SK-N-SH treated with all-trans-retinoic acid at 6 μM for 48 hours (cell line): ENCODE results near the gene TBL1X.

ENCODE experiments used
- ATAC-seq: fragments of 200-7000 bp; cut with Tn5 transposase; 3 replicates; pipeline ENCODE4 v1.9.1; 2020; ENCODE audit warnings: mild to moderate bottlenecking, moderate library complexity
- ARNTL ChIP-seq: fragments of 450-650 bp; formaldehyde crosslinking; IDR thresholded peaks from 2 replicates; pipeline ENCODE4 v1.5.0; 2020; ENCODE audit warnings: low read depth, mild to moderate bottlenecking, moderate library complexity, borderline replicate concordance
- BACH2 ChIP-seq: fragments of 250-450 bp; sonication (Bioruptor Pico); IDR thresholded peaks from 2 replicates; pipeline ENCODE4 v1.9.0; 2021; ENCODE audit warnings: mild to moderate bottlenecking, borderline replicate concordance
- CSDC2 ChIP-seq: fragments of 250-450 bp; sonication (Bioruptor Pico); IDR thresholded peaks from 2 replicates; pipeline ENCODE4 v1.5.0; 2020; ENCODE audit warnings: mild to moderate bottlenecking, moderate library complexity
- ESRRG ChIP-seq: fragments of 250-450 bp; sonication (Bioruptor Pico); IDR thresholded peaks from 2 replicates; pipeline ENCODE4 v1.6.1; 2021; ENCODE audit warnings: mild to moderate bottlenecking
- GLIS3 ChIP-seq: fragments of 250-450 bp; sonication (Bioruptor Pico); IDR thresholded peaks from 2 replicates; pipeline ENCODE4 v1.5.0; 2020; ENCODE audit warnings: mild to moderate bottlenecking, moderate library complexity
- ISL1 ChIP-seq: fragments of 250-450 bp; sonication (Bioruptor Pico); IDR thresholded peaks from 2 replicates; pipeline ENCODE4 v2.1.2; 2022; ENCODE audit warnings: mild to moderate bottlenecking, moderate library complexity
- OSR1 ChIP-seq: fragments of 250-450 bp; sonication (Bioruptor Pico); IDR thresholded peaks from 2 replicates; pipeline ENCODE4 v1.8.0; 2022; ENCODE audit warnings: moderate library complexity, mild to moderate bottlenecking, inconsistent platforms
- PPARA ChIP-seq: fragments of 250-450 bp; sonication (Bioruptor Pico); IDR thresholded peaks from 2 replicates; pipeline ENCODE4 v1.5.0; 2020; ENCODE audit warnings: mild to moderate bottlenecking, borderline replicate concordance
- SNAI2 ChIP-seq: fragments of 250-450 bp; sonication (Bioruptor Pico); IDR thresholded peaks from 2 replicates; pipeline ENCODE4 v1.5.0; 2020; ENCODE audit warnings: mild to moderate bottlenecking, moderate library complexity
- TCF4 ChIP-seq: fragments of 250-450 bp; sonication (Bioruptor Pico); IDR thresholded peaks from 2 replicates; pipeline ENCODE4 v1.8.0; 2021; ENCODE audit warnings: mild to moderate bottlenecking, moderate library complexity, borderline replicate concordance
- TOX ChIP-seq: fragments of 250-450 bp; sonication (Bioruptor Pico); IDR thresholded peaks from 2 replicates; pipeline ENCODE4 v1.8.0; 2021; ENCODE audit warnings: mild to moderate bottlenecking, moderate library complexity, borderline replicate concordance
- ZC3H10 ChIP-seq: fragments of 250-450 bp; sonication (Bioruptor Pico); IDR thresholded peaks from 2 replicates; pipeline ENCODE4 v1.5.1; 2021; ENCODE audit warnings: mild to moderate bottlenecking, moderate library complexity
- ZFP3 ChIP-seq: fragments of 250-450 bp; sonication (Bioruptor Pico); IDR thresholded peaks from 2 replicates; pipeline ENCODE4 v1.5.0; 2020; ENCODE audit warnings: mild to moderate bottlenecking, moderate library complexity
- ZFP30 ChIP-seq: fragments of 450-650 bp; formaldehyde crosslinking; IDR thresholded peaks from 2 replicates; pipeline ENCODE4 v1.5.0; 2022; ENCODE audit warnings: mild to moderate bottlenecking, moderate library complexity
- ZNF70 ChIP-seq: fragments of 450-650 bp; formaldehyde crosslinking; IDR thresholded peaks from 2 replicates; pipeline ENCODE4 v1.5.0; 2020; ENCODE audit warnings: mild to moderate bottlenecking, moderate library complexity
- ZNF8 ChIP-seq: fragments of 450-650 bp; formaldehyde crosslinking; IDR thresholded peaks from 2 replicates; pipeline ENCODE4 v1.5.0; 2020; ENCODE audit warnings: mild to moderate bottlenecking, moderate library complexity
- TF ChIP-seq, protein P1 (sequence below): fragments of 250-450 bp; sonication (Bioruptor Pico); IDR thresholded peaks from 2 replicates; pipeline ENCODE4 v1.5.1; 2021; ENCODE audit warnings: mild to moderate bottlenecking, moderate library complexity
- TF ChIP-seq, protein P2 (sequence below): fragments of 250-450 bp; sonication (Bioruptor Pico); IDR thresholded peaks from 2 replicates; pipeline ENCODE4 v1.5.1; 2020; ENCODE audit warnings: low read depth, mild to moderate bottlenecking, moderate library complexity
- TF ChIP-seq, protein P3 (sequence below): fragments of 250-450 bp; sonication (Bioruptor Pico); IDR thresholded peaks from 2 replicates; pipeline ENCODE4 v1.8.0; 2020; ENCODE audit warnings: mild to moderate bottlenecking, moderate library complexity, borderline replicate concordance
- TF ChIP-seq, protein P4 (sequence below): fragments of 250-450 bp; sonication (Bioruptor Pico); IDR thresholded peaks from 2 replicates; pipeline ENCODE4 v1.8.0; 2021; ENCODE audit warnings: low read depth, mild to moderate bottlenecking, moderate library complexity, borderline replicate concordance

The TBL1X gene

DNA sequence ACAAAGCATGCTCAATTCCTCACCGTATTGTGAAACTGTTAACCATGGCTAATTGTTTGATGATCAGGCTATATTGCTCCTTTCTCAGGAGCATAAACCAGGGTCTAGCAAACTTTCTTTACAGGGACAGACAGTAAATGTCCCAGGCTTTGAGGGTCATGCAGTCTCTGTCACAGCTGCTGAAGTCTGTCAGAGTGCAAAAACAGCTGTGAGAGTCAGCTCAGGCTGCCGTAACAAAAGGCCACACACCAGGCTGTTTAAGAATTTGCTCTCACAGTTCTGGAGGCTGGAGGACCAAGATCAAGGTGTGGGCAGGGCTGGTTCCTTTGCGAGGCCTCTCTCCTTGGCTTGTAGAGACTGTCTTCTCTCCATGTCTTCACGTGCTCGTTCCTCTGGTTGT is 225.2 kb downstream of the TBL1X start:
- TF ChIP-seq TOX (CRISPR knock-in tag) (no peak), OSR1 (CRISPR knock-in tag) (no peak), ZNF8 (CRISPR knock-in tag) (no peak), ESRRG (CRISPR knock-in tag) (no peak), ZFP30 (CRISPR knock-in tag) (no peak), CSDC2 (CRISPR knock-in tag) (no peak), TCF4 (CRISPR knock-in tag) (no peak)
- TF ChIP-seq, protein P1, sequence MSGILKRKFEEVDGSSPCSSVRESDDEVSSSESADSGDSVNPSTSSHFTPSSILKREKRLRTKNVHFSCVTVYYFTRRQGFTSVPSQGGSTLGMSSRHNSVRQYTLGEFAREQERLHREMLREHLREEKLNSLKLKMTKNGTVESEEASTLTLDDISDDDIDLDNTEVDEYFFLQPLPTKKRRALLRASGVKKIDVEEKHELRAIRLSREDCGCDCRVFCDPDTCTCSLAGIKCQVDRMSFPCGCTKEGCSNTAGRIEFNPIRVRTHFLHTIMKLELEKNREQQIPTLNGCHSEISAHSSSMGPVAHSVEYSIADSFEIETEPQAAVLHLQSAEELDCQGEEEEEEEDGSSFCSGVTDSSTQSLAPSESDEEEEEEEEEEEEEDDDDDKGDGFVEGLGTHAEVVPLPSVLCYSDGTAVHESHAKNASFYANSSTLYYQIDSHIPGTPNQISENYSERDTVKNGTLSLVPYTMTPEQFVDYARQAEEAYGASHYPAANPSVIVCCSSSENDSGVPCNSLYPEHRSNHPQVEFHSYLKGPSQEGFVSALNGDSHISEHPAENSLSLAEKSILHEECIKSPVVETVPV: no peak
- TF ChIP-seq, all 23 proteins: peak for 0
- no peak for ATAC-seq

DNA sequence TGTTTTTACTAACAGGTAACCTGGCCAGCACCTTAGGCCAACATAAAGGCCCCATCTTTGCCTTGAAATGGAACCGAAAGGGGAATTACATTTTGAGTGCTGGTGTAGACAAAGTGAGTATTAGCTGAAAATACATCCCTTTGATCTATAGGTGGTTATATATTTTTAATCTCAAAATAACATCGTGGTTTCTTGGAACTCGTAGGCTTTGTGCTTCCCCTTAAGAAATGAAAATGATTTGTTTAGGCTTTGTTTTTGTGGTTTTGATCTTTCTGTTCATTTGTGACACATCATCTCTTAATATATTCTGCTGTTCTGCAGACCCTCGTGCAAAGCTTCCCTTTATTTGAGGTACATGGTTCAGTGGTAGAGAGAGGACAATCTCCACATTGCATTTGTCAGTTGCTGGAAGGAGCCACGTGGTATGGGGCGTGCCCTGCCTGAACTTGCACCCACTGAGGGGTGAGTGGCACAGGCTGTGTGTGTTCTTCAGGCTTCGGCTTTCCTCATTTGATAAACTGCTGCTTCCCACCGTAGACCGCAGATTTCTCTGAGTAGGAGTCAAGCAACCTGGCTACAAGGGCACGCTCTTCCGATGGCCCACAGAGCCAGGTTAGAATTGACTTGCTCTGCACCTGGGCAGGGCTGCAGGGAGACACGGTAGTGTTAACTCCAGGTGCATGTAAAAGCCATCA is 228.6 kb downstream of the TBL1X start:
- TF ChIP-seq OSR1 (CRISPR knock-in tag) (no peak), SNAI2 (no peak), ZNF70 (CRISPR knock-in tag) (no peak), ARNTL (CRISPR knock-in tag) (no peak), ISL1 (CRISPR knock-in tag) (no peak), ZNF8 (CRISPR knock-in tag) (no peak), PPARA (CRISPR knock-in tag) (no peak), ZFP3 (CRISPR knock-in tag) (no peak), ESRRG (CRISPR knock-in tag) (no peak), TCF4 (CRISPR knock-in tag) (no peak), CSDC2 (CRISPR knock-in tag) (no peak), BACH2 (CRISPR knock-in tag) (no peak)
- TF ChIP-seq, protein P2, sequence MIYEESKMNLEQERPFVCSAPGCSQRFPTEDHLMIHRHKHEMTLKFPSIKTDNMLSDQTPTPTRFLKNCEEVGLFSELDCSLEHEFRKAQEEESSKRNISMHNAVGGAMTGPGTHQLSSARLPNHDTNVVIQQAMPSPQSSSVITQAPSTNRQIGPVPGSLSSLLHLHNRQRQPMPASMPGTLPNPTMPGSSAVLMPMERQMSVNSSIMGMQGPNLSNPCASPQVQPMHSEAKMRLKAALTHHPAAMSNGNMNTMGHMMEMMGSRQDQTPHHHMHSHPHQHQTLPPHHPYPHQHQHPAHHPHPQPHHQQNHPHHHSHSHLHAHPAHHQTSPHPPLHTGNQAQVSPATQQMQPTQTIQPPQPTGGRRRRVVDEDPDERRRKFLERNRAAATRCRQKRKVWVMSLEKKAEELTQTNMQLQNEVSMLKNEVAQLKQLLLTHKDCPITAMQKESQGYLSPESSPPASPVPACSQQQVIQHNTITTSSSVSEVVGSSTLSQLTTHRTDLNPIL (CRISPR knock-in tag): no peak
- TF ChIP-seq, protein P3, sequence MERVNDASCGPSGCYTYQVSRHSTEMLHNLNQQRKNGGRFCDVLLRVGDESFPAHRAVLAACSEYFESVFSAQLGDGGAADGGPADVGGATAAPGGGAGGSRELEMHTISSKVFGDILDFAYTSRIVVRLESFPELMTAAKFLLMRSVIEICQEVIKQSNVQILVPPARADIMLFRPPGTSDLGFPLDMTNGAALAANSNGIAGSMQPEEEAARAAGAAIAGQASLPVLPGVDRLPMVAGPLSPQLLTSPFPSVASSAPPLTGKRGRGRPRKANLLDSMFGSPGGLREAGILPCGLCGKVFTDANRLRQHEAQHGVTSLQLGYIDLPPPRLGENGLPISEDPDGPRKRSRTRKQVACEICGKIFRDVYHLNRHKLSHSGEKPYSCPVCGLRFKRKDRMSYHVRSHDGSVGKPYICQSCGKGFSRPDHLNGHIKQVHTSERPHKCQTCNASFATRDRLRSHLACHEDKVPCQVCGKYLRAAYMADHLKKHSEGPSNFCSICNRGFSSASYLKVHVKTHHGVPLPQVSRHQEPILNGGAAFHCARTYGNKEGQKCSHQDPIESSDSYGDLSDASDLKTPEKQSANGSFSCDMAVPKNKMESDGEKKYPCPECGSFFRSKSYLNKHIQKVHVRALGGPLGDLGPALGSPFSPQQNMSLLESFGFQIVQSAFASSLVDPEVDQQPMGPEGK (CRISPR knock-in tag): no peak
- TF ChIP-seq, protein P1: no peak
- TF ChIP-seq, protein P4, sequence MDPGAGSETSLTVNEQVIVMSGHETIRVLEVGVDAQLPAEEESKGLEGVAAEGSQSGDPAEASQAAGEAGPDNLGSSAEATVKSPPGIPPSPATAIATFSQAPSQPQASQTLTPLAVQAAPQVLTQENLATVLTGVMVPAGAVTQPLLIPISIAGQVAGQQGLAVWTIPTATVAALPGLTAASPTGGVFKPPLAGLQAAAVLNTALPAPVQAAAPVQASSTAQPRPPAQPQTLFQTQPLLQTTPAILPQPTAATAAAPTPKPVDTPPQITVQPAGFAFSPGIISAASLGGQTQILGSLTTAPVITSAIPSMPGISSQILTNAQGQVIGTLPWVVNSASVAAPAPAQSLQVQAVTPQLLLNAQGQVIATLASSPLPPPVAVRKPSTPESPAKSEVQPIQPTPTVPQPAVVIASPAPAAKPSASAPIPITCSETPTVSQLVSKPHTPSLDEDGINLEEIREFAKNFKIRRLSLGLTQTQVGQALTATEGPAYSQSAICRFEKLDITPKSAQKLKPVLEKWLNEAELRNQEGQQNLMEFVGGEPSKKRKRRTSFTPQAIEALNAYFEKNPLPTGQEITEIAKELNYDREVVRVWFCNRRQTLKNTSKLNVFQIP (CRISPR knock-in tag): no peak
- no peak for ATAC-seq

DNA sequence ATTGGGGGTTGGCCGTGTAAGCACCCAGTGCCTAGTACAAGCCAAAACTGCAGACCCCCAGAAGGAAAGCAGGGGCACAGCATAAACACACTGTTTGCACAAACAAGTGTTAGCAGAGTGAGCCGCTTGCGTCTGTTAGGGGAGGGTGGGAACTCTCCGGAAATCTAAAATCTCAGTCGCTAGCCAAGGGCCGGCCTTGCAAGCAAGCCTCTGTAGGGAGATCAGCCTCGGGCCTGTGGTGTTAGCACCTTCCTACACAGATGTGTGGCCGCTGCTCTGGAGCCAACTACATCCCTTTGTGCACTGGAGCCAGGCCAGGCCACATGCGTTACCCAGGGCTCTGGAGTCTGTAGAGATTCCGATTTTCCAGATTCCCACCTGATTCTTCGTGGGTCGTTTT is 233.7 kb downstream of the TBL1X start:
- TF ChIP-seq ZC3H10 (CRISPR knock-in tag): no peak
- no peak for TF ChIP-seq ARNTL (CRISPR knock-in tag)
- no peak for TF ChIP-seq ZFP30 (CRISPR knock-in tag)
- no peak for TF ChIP-seq GLIS3 (CRISPR knock-in tag)
- no peak for TF ChIP-seq ZNF8 (CRISPR knock-in tag)
- TF ChIP-seq, protein P4 (CRISPR knock-in tag): no peak
- TF ChIP-seq CSDC2 (CRISPR knock-in tag): no peak
- TF ChIP-seq ZNF70 (CRISPR knock-in tag): no peak
- TF ChIP-seq, all 23 proteins: peak for 0
- ATAC-seq: no peak
